DOHH2 (cell line): ENCODE data around the gene CRTAC1.

Experiments used
- H3F3A ChIP-seq: fragments of 200-600 bp; sonication (generic), shearing (Covaris generic); 2 replicates; pipeline ENCODE4 v1.6.0; 2016; ENCODE audit warnings: antibody characterized with exemption, mild to moderate bottlenecking; ENCODE audit not compliant: control insufficient read depth, insufficient read depth
- H3K27ac ChIP-seq: fragments of 200-600 bp; sonication (generic); 2 replicates; pipeline ENCODE4 v1.5.1; 2014; ENCODE audit warnings: low read depth, mild to moderate bottlenecking, low read length, moderate library complexity
- H3K27me3 ChIP-seq: fragments of 200-600 bp; sonication (generic); 2 replicates; pipeline ENCODE4 v1.6.1; 2014; ENCODE audit warnings: mild to moderate bottlenecking, low read length, mixed read lengths; ENCODE audit not compliant: control insufficient read depth
- H3K36me3 ChIP-seq: fragments of 200-600 bp; sonication (generic); 2 replicates; pipeline ENCODE4 v1.6.1; 2014; ENCODE audit warnings: mild to moderate bottlenecking, low read length, moderate library complexity, mixed read lengths; ENCODE audit not compliant: control insufficient read depth
- H3K4me1 ChIP-seq: fragments of 200-600 bp; sonication (generic); 2 replicates; pipeline ENCODE4 v1.6.1; 2014; ENCODE audit warnings: mild to moderate bottlenecking, low read length, mixed read lengths; ENCODE audit not compliant: control insufficient read depth
- H3K4me2 ChIP-seq: fragments of 200-600 bp; sonication (generic); 2 replicates; pipeline ENCODE4 v1.6.0; 2014; ENCODE audit warnings: mild to moderate bottlenecking, low read length, moderate library complexity
- H3K4me3 ChIP-seq: fragments of 200-600 bp; sonication (generic); 2 replicates; pipeline ENCODE4 v1.5.1; 2014; ENCODE audit warnings: mild to moderate bottlenecking, low read length, mixed read lengths
- H3K79me2 ChIP-seq: fragments of 200-600 bp; sonication (generic); 2 replicates; pipeline ENCODE4 v1.6.1; 2014; ENCODE audit warnings: mild to moderate bottlenecking, low read length, mixed read lengths; ENCODE audit not compliant: control insufficient read depth
- H3K9me2 ChIP-seq: fragments of 200-600 bp; sonication (generic); replicated peaks from 2 replicates; pipeline ENCODE4 v1.6.1; 2014; ENCODE audit warnings: mild to moderate bottlenecking, low read length, mixed read lengths; ENCODE audit not compliant: control insufficient read depth
- H3K9me3 ChIP-seq: fragments of 200-600 bp; sonication (generic); 2 replicates; pipeline ENCODE4 v1.6.1; 2014; ENCODE audit warnings: antibody characterized with exemption, low read length, mixed read lengths; ENCODE audit not compliant: control insufficient read depth, insufficient read depth
- H4K20me1 ChIP-seq: fragments of 200-600 bp; sonication (generic); 2 replicates; pipeline ENCODE4 v1.6.0; 2014; ENCODE audit warnings: low read depth, mild to moderate bottlenecking, antibody characterized with exemption, low read length, moderate library complexity; ENCODE audit not compliant: control insufficient read depth, insufficient read depth
- EZH2phosphoT487 ChIP-seq: fragments of 200-600 bp; sonication (generic); IDR thresholded peaks from 2 replicates; pipeline ENCODE4 v1.6.1; 2017; ENCODE audit warnings: borderline replicate concordance, mild to moderate bottlenecking, antibody characterized with exemption, low read length, moderate library complexity, mixed read lengths
- TF ChIP-seq, protein P1 (sequence below): fragments of 200-600 bp; sonication (generic); IDR thresholded peaks from one replicate; pipeline ENCODE4 v1.5.1; 2014; ENCODE audit warnings: antibody characterized with exemption, mild to moderate bottlenecking, low read depth, low read length; ENCODE audit not compliant: poor library complexity, severe bottlenecking

Gene CRTAC1

DNA sequence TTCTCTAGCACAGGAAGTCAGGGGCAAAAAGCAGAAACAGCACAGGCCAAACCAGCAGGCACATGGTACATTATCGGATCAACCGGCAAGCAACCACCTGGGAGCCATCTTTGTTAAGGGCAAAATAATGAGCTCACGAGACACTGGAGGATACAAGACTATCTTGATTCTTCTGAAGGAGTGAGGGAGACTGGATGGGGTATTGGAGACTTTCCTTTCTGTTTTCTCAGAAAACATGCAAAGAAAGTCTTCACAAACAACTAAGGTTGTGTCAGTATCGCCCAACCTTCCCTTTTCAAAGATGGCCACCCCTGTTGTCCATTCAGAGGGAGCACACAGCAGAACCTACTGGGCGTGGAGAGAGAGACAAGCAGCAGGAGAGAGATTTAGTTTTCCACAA lies 151.2 kb downstream of the CRTAC1 start:
- Histone ChIP-seq H3K36me3 (no peaks in the 10 kb centered on the region), H3K4me1 (no peaks in the 10 kb centered on the region), H3K4me3 (no peak overlapping the region), H3K9me3 (no peaks in the 10 kb centered on the region), H3K27me3 (no peaks in the 10 kb centered on the region), H3K27ac (no peak overlapping the region), H3K4me2 (no peak overlapping the region), H4K20me1 (no peaks in the 10 kb centered on the region), H3F3A (no peaks in the 10 kb centered on the region), H3K79me2 (no peaks in the 10 kb centered on the region), H3K9me2 (no peaks in the 10 kb centered on the region)
- TF ChIP-seq, protein P1, sequence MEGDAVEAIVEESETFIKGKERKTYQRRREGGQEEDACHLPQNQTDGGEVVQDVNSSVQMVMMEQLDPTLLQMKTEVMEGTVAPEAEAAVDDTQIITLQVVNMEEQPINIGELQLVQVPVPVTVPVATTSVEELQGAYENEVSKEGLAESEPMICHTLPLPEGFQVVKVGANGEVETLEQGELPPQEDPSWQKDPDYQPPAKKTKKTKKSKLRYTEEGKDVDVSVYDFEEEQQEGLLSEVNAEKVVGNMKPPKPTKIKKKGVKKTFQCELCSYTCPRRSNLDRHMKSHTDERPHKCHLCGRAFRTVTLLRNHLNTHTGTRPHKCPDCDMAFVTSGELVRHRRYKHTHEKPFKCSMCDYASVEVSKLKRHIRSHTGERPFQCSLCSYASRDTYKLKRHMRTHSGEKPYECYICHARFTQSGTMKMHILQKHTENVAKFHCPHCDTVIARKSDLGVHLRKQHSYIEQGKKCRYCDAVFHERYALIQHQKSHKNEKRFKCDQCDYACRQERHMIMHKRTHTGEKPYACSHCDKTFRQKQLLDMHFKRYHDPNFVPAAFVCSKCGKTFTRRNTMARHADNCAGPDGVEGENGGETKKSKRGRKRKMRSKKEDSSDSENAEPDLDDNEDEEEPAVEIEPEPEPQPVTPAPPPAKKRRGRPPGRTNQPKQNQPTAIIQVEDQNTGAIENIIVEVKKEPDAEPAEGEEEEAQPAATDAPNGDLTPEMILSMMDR: no peak
- no peak for TF ChIP-seq EZH2phosphoT487

DNA sequence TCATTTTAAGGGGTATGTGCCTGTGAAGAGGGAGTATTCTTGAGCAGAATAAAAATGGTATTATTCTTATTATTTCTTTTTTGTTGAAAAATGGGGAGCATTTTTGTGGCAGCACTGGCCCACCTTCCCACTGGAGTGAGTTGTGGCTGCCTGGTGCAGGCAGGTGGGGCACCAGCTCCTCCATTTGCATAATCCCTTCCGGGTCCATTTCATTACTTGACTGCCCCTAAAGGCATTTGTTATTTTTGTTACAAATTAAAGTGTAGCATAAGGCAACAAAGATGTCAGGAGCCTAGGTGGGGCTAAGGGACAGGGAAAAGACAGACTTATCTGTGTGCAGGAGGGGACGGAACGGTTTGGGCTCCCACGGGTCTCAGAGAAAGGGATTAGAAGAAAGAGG lies 154.0 kb downstream of the CRTAC1 start:
- H3K27ac ChIP-seq: no peak overlapping the region
- H3K79me2 ChIP-seq: no peaks in the 10 kb centered on the region
- H3K36me3 ChIP-seq: no peaks in the 10 kb centered on the region
- TF ChIP-seq, protein P1: no peak
- no peak for TF ChIP-seq EZH2phosphoT487
- peaks cover 6% of the 10 kb centered on the region for H3K27me3 ChIP-seq
- H3K9me3 ChIP-seq: no peaks in the 10 kb centered on the region
- H3F3A ChIP-seq: no peaks in the 10 kb centered on the region
- no peak overlapping the region for H3K4me3 ChIP-seq
- no peaks in the 10 kb centered on the region for H4K20me1 ChIP-seq
- H3K4me2 ChIP-seq: no peak overlapping the region
- H3K9me2 ChIP-seq: no peaks in the 10 kb centered on the region
- no peaks in the 10 kb centered on the region for H3K4me1 ChIP-seq

DNA sequence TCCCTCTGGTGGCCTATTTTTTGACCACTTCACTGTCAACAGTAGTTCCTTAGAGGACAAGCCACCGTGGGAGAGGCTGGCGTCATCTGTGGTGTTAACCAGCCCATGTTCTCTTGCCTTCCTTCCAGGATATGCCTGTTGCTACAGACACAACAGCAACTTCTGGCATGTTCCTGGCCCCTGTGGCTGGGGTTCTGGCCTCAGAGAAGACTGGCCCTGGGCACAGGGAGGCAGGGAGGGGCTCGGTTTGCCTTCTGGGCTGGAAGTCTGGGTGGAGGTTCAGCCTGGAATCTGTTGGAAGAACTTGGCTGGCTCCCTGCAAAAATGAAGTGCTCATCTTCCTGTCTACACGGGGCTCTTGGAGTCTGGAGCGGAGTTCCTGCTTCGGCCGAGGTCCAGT lies 155.0 kb downstream of the CRTAC1 start:
- TF ChIP-seq, protein P1: no peak
- no peak for TF ChIP-seq EZH2phosphoT487
- no peak overlapping the region for H3K27ac ChIP-seq
- H3K4me1 ChIP-seq: no peaks in the 10 kb centered on the region
- H3F3A ChIP-seq: no peaks in the 10 kb centered on the region
- H3K4me3 ChIP-seq: no peak overlapping the region
- no peaks in the 10 kb centered on the region for H3K79me2 ChIP-seq
- no peaks in the 10 kb centered on the region for H3K9me2 ChIP-seq
- H3K9me3 ChIP-seq: no peaks in the 10 kb centered on the region
- H4K20me1 ChIP-seq: no peaks in the 10 kb centered on the region
- H3K36me3 ChIP-seq: no peaks in the 10 kb centered on the region
- peaks cover 15% of the 10 kb centered on the region for H3K27me3 ChIP-seq
- no peak overlapping the region for H3K4me2 ChIP-seq

DNA sequence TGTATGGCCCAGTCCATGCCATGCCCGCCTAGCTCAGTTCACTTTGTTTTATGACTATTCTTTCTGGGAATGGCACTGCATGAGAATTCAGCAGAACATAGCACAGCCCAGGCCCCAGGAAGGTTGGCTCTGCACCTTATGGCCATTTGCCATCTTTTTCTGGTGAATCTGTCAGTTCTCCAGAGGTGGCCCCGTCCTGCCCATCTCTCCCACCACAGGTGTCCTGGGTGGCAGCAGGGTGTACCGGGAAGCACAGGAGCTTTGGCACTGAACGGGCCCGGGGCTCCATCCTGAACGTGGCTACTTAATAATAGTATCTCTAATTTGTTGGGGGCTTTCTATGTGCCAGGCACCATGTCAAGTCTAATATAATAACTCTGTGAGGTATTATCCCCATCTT lies 156.1 kb downstream of the CRTAC1 start:
- TF ChIP-seq, protein P1: no peak
- TF ChIP-seq EZH2phosphoT487: no peak
- H3K36me3 ChIP-seq: no peaks in the 10 kb centered on the region
- no peak overlapping the region for H3K4me3 ChIP-seq
- H4K20me1 ChIP-seq: no peaks in the 10 kb centered on the region
- H3K9me2 ChIP-seq: no peaks in the 10 kb centered on the region
- no peak overlapping the region for H3K27ac ChIP-seq
- H3F3A ChIP-seq: no peaks in the 10 kb centered on the region
- no peak overlapping the region for H3K4me2 ChIP-seq
- H3K27me3 ChIP-seq: peaks cover 24% of the 10 kb centered on the region
- H3K9me3 ChIP-seq: no peaks in the 10 kb centered on the region
- no peaks in the 10 kb centered on the region for H3K79me2 ChIP-seq
- H3K4me1 ChIP-seq: peaks cover under 1% of the 10 kb centered on the region; the same call in 1 of the 2 replicates
